Activated CD4-positive, alpha-beta T cell treated with anti-CD3 and anti-CD28 coated beads, Interleukin-2, Interleukin-6, amounts not matched to agents 100 ng/mL and 50 ng/mL, durations not matched to agents 16 hours and 8 hours (primary cell): Measurements from ENCODE around the gene HNRNPD.
"Not testable (repeated sequence)": the region's sequence is repeated elsewhere in the genome, so short reads cannot be mapped to it uniquely, and the experiment has no call there.

Experiments used
- DNase-seq: peaks from one replicate; pipeline ENCODE4 v3.0.0-alpha.2; 2020

HNRNPD gene, protein sequence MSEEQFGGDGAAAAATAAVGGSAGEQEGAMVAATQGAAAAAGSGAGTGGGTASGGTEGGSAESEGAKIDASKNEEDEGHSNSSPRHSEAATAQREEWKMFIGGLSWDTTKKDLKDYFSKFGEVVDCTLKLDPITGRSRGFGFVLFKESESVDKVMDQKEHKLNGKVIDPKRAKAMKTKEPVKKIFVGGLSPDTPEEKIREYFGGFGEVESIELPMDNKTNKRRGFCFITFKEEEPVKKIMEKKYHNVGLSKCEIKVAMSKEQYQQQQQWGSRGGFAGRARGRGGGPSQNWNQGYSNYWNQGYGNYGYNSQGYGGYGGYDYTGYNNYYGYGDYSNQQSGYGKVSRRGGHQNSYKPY

DNA sequence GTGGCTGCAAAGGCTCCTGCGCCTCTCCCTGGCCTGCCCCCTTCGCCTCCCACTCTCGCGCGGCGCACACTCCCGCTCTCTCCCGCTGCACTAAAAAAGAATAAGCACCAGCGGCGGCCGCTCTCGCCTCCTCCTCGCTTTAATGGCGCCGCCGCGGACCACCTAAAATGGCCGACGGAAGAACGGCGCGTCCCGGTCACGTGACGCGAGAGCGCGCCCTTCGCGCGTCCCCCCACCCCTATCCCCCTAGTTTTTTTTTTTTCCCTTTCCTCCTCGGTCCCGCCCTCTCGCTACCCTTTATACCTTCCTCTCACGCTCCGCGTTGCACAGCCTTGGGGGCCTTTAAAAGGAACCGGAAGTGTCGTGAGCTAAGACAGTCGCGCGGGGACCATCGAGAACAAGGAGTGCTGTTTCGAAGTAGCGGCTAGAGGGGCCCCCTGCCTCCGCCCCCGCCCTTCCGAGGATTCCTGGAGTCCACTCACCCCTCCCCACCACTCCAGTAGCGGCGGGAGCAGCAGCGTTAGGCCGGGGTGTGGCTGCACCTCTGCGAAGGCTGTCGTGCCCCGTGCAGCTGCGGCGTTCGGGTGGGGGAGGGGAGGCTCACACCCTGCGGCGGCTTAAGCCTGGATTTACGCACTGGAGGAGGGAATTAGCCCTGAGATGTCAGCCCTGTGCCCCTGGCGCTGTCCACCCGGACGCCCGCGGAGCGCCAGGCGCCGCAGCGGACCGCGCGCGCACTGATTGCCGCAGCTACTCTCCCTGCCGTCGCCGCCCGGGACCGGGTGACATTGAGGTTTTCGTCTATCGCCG, at the start of gene HNRNPD:
TSS of gene HNRNPD (minus strand) at position 176 of the 810 bp plus-strand sequence. CDS start 313 bp downstream, outside the sequence.
- DNase-seq, result peak; percentile 98

DNA sequence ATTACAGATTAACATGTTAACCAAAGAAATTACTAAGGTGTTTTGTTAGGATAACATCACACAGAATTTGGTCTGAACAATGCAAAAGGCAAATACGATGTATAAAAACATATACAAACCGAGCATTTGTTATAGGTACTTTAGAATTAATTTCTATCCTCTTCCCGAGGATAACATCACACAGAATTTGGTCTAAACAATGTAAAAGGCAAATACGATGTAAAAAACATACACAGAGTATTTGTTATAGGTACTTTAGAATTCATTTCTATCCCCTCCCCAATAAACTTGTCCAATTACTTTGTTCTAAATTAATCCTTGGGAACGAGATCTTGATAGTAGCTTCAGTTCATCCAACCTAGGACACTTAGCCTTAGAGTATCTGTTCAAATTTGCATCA, 48.8 kb upstream of the HNRNPD start:
- DNase-seq, result no peak

DNA sequence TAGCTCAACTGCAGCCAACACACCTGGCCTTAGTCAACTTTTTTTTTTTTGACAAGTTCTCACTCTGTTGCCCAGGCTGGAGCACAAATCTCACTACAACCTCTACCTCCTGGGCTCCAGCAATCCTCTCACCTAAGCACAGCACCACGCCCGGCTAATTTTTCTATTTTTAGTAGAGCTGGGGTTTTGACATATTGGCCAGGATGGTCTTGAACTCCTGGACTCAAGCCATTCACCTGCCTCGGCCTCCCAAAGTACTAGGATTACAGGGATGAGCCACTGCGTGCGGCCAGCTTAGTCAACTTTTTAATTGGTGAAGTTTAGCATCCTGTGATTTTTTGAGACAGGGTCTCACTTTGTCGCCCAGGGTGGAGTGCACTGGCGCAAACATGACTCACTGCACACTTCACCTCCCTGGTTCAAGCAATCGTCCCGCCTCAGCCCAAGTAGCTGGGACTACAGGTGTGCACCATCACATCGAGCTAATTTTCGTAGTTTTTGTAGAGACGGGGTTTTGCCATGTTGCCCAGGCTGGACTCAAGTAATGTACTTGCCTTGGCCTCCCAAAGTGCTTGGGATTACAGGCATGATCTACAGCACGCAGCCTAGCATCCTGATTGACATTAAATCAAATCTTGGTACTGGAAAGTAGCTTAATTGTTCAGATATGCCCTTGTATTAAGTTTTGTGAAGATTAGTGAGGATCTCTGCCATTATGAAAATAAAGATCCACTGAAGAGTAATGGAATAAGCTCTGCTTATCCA, 48.2 kb upstream of the HNRNPD start:
- no peak for DNase-seq

DNA sequence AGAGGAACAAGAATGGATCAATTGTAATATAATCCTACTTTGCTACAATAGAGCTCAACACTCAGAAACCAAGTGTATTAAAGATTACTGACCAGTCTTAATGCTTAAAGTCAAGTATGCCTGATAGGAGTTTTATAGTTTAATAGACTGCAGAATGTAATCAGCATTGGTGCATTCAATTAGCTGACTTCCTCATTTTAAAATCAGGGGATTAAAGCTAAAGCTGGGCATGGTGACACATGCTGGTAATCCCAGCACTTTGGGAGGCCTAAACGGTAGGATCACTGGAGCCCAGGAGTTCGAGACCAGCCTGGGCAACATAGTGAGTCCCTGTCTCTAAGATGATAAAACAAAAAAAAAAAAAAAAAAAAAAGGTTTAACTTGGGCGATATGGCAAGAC, 45.7 kb upstream of the HNRNPD start:
- no peak for DNase-seq

DNA sequence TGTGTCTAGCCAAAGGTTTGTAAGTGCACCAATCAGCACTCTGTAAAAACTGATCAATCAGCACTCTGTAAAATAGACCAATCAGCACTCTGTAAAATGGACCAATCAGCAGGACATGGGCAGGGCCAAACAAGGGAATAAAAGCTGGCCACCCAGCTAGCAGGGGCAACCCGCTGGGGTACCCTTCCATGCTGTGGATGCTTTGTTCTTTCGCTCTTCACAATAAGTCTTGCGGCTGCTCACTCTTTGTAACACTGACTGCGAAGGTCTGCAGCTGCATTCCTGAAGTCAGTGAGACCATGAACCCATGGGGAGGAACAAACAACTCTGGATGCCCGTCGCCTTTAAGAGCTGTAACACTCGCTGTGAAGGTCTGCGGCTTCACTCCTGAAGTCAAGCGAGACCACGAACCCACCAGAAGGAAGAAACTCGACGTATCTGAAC, 42.2 kb upstream of the HNRNPD start:
- no peak for DNase-seq

DNA sequence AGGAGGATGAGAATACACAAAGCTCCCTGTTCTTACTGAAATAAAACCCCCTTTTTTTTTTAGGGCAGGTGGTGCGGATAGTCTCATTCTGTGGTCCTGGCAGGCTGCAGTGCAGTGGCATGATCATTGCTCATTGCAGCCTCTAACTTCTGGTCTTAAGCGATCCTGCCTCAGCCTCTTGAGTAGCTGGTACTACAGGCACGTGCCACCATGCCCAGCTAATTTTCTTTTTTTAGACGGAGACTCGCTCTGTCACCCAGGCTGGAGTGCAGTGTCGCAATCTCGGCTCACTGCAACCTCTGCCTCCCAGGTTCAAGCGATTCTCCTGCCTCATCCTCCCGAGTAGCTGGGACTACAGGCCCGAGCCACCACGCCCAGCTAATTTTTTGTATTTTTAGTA, 41.3 kb upstream of the HNRNPD start:
- not testable (repeated sequence) for DNase-seq

DNA sequence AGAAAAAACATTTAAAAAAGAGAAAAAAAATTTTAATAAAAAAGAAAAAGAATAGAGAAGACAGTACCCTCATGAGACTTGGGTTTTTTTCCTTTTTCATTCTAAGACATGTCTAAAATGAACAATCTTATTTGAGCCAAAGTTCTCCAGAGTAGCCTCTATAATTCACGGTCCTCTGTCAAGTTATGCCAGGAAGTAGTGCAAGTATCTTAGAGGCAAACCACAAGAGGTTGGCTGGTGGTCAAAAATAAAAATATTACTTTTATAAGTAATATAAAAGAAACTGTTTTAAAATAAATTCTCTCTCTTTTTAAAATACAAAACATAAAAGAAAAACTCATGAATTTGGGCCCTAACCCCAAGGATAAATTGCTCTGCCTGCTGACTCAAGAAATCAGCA, 29.9 kb upstream of the HNRNPD start:
- DNase-seq, result no peak

DNA sequence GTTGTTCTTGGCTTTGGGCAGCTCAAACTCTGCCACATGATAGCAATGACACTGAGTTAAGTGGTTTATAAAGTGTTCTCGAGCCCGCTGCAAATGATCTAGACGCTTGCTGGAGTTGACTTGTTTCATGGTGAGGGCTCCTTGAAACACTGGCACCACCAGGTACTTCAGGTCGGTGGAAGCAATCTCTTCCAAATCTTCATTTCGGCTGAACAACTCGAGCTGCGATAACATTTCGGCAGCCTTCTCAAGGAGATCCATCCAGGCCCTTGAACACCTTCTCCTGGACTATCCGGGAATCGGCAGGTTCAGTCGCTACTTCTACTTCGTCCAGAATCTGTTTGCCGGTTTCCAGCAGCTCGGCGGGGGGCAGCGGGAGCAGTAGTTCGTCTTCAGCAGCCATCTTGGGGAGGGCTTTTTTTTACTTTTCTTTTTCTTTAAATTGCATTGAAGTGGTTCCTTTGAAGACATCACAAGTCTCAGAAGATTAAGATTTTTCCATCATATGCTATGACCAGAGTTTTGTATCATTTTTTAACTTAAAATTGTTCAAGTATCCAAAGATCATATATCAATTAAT, 28.5 kb upstream of the HNRNPD start:
- no peak for DNase-seq

DNA sequence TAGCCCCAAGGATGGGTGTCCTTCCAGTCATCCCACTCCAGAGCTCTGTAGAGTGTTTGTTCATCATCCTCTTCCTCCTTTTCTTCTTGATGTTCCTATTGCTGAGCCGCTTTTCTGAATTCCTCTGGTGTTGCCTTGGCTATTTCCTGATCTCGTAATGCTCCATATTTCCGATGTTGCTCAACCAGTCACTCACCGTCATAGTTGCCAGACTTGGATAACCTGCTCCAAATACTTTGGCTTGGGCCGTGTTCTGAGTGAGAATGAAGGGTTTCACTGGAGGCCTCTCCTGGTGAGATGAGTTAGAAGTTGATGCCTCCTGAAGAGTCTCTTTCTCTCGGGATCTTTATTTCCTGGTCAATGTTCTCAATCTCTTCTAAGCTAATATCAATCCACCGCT, 27.8 kb upstream of the HNRNPD start:
- DNase-seq, result no peak

DNA sequence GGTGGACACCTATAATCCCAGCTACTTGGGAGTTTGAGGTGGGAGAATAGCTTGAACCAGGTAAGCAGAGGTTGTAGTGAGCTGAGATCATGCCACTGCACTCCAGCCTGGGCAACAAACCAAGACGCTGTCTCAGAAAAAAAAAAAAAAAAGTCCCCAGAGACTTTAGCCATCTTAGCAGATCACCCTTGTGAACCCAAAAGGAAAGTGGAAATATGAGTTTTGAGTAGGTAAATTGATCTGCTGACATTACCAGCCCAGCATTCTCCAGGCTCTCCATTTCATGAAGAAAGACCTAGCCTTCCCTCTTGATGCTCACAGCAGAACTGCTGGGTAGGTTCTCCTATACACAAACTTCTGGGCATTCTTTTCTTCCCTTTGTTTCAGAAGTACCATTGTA, 24.5 kb upstream of the HNRNPD start:
- DNase-seq, result no peak

DNA sequence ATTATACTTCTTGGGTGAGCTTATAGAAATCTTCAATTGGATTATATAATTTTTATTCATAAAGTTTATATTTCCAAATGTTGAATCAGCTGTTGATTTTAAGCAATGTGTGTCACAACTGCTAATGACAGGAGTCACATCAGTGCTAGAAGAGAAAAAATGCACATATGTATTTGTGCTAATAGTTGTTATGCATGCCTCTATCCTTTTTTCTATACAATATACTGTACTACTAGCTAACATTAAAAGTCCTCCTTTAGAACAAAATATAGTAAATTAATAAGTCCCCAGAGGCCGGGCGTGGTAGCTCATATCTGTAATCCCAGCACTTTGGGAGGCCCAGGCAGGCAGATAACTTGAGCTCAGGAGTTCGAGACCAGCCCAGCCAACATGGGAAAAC, 23.7 kb upstream of the HNRNPD start:
- no peak for DNase-seq

DNA sequence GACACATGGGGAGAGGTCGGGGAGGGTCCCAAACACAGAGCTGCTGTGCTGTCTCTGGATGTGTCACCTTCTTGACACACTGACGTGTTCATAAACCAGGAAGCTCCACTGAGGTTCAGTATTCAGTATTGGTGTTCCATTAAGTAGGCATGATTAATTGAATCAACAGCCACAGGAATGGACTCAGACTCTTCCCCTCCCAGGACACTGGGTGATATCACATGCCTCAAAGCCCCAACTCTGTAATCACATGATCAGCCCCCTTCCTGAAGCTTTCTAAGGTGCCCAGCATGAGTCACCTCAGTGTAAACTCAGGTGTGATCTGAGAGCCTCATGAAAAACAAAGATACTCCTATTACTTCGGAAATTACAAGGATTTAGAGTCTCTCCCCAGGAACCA, 21.1 kb upstream of the HNRNPD start:
- DNase-seq, result no peak

DNA sequence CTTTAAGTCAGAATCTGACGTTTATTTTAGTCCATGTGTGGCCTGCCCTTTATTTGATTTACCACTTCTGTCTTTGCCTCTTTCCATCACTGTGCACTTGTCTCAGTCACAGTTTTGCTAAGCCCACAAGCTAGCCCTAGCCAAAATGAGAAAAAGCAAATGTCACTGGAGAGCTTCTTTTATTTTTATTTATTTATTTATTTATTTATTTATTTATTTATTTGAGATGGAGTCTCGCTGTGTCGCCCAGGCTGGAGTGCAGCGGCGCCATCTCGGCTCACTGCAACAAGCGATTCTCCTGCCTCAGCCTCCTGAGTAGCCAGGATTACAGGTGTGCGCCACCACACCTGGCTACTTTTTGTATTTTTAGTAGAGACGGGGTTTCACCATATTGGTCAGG, 16.3 kb upstream of the HNRNPD start:
- not testable (repeated sequence) for DNase-seq

DNA sequence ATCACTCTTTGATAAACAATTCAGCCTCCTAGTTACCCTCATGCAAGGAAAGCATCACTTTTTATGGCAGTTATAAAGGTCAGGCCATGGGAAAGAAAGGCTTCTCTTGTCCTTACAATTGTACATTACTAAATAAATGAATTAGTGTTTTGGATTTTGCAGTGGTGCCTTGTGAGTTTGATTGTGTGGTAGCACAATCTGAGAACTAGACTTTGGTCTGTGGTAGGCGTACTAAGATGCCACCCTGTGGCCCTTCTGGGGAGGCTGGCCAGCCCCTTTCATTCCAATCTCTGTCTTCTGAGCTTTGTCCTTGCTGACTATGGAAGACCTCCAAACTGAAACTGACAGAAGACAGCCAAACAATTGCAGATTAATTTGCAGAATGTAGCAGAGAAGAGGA, 14.6 kb upstream of the HNRNPD start:
- no peak for DNase-seq

DNA sequence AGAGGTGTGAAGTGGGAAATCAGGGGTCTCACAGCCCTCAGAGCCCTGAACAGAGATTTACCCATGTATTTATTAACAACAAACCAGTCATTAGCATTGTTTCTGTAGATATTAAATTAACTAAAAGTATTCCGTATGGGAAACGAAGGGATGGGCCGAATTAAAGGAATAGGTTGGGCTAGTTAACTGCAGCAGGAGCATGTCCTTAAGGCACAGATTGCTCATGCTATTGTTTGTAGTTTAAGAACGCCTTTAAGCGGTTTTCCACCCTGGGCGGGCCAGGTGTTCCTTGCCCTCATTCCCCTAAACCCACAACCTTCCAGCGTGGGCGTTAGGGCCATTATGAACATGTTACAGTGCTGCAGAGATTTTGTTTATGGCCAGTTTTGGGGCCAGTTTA, 12.5 kb upstream of the HNRNPD start:
- DNase-seq, result not testable (repeated sequence)

DNA sequence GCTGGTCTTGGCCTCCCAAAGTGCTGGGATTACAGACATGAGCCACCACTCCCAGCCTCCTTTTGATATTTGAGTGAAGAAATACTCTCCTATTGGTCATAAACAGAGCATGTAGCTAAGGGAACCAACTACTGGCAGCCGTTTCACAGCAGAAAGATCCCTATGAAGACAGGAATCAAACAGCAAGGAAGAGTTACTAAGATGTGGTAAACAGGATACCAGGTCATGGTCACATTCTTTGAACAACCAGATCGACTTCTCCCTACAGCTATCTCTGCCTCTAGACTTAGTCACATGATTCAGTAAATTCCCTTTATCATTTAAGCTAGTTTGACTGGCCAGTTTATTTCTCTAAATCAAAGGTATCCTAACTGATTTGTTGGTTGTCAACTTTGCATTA, 9.0 kb upstream of the HNRNPD start:
- no peak for DNase-seq

DNA sequence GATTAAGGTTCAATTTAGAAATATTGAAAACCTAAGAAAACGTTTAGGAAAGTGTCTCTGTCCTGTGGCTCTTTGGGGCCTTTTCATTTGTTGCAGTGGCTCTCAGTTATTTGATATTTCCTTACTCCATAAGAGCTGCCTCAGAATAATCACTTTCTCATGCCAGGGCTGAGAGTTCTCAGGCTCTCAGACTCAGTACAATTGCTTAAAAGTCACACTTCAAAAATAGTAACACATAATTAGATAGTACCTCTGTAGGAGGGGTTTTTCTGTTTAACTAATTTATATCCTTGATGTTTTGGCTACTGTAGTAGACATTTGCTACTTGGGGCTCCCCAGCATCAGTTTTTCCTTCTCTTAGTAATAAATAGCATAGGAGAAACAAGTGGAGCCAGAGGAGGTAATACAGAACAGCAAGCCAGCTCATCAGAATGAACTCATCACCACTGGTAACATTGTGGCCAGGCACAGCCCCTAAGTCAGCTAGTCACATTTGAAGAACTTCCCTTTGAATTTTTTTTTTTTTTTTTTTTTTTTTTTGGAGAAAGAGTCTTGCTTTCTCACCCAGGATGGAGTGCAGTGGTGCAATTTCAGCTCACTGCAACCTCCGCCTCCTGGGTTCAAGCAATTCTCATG, 8.0 kb upstream of the HNRNPD start:
- DNase-seq, result no peak

DNA sequence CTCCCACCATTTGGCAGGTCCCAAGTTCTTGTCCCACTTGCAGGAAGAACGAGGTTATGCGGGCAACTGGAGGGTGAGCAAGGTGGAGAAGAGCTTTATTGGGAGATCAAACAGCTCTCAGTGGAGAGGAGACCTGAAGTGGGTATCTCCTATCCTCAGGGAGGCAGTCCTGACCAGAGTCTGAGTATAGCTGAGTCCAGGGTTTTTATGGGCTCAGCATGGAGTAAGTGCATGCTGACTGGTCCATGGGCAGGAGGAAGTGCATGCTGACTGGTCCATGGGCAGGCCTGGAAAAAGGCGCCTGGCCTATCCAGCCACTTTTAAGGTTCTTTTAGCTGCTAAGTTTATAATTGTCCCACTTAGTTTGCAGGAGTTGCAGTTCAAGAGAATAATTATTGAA, 7.4 kb upstream of the HNRNPD start:
- DNase-seq, result no peak

DNA sequence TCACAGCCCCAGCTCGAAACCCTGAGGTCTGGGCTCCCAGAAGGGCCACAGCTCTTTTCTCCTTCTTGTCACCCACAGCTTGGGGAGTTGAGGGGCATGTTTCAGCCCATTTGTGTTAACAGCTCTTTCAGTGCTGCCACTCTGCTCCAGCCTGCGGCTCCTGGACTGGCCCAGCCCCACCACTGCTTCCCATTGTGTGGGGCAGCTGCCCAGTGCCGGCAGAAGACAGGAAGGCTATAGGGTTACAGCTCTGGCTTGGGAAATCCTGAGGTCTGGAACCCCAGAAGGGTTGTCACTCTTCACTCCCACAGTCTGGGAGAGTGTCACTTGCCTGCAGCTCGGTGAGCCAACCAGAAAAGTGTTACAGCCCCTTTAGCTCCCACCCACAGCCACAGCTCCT, 7.0 kb upstream of the HNRNPD start:
- no peak for DNase-seq

DNA sequence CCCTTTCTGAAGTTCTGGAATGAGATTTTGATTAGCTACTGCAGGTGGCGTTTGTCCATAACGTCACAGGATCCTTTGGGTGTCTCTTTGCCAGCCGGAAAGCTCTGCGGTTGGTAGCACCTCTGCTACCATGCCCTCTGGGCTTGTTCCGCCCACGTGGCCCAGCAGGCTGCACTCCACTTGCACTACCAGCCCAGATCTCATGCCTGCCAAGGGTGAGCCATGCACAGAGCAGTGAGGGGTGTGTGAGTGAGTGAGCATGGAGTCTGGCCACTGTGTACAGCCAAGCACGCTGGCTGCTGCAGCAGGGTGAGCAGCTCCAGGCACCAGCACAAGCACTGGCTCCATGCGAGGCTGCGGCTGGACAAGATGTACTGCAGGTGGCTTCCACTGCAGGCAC, 6.6 kb upstream of the HNRNPD start:
- DNase-seq, result no peak

DNA sequence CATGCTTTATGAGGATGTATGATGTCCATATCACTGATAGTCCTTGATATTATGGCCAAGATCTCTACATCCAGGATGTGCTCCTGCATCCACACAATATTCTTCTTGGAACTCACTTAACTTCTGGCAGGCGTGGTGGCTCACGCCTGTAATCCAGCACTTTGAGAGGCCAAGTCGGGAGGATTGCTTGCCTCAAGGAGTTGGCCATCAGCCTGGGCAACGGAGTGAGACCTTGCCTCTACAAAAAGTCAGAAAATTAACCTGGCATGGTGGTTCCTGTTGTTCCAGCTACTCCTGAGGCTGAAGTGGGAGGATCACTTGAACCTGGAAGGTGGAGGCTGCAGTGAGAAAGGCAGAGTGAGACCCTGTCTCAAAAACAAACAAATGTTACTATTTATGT, 2.3 kb upstream of the HNRNPD start:
- no peak for DNase-seq

DNA sequence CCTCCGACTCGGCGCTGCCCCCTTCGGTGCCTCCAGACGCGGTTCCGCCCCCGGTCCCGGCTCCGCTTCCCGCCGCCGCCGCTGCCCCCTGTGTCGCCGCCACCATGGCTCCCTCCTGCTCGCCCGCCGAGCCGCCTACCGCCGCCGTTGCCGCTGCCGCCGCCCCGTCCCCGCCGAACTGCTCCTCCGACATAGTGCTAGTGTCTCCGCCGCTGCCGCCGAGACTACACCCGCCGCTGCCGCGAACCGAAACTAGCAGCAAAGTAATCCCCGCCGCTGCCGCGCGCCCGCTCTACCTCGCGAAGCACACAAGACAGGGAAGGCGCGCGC, 340 bp downstream of the HNRNPD start:
- no peak for DNase-seq
